Ramos (cell line): ENCODE data around the gene BDKRB1.

Experiments
- in situ Hi-C: fragments of 300-500 bp; cut with MboI; formaldehyde crosslinking; loops from one replicate; pipeline ENCODE4 v1.14.3; 2022; ENCODE audit warnings: low sequenced_read_pairs; ENCODE audit not compliant: unreplicated experiment

BDKRB1 gene

DNA sequence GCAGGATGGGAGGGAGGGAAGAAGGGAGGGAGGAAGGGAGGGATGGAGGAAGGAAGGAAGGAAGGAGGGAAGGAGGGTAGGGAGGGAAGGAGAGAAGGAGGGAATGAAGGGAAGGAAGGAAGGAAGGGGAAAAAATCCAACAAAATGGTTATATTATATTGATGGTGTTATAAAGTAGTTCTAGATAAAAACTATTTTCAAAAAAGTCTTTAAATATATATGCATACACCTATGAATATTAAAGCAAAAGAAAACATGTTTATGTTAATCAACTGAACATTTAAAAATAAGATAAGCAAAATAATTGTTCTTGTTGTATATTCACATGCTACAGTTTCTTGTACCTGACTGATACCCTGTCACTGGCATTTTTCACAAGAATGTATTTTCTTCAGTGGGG lies 1.9 kb downstream of the BDKRB1 start:
- in situ Hi-C loops = no loop called here

DNA sequence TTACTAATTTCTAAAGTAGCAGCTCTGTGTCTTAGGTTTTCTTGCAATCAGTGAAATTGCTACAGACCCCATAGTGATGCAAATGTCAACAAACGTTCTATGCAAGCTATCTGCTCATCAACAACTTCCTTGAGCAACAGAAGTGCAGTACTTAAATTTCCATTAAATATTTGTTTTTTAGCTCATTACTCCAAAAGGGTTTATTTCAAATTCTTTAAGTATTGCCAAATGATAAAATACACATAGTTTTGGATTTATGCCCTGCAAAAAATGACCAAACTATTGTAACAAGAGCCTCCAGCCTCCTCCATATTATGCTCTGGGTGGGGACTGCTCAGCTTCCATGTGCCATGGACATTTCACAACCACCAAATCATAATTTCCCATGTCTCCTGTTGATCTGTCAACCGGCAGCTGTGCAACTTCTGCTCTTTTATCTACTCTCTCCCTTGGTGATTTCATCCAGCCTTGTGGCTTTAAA lies 4.4 kb downstream of the BDKRB1 start:
- in situ Hi-C loops = loop anchor here (10.0 kb wide), 1 partner anchor 156 kb away; no protein-coding TSS in a partner anchor

DNA sequence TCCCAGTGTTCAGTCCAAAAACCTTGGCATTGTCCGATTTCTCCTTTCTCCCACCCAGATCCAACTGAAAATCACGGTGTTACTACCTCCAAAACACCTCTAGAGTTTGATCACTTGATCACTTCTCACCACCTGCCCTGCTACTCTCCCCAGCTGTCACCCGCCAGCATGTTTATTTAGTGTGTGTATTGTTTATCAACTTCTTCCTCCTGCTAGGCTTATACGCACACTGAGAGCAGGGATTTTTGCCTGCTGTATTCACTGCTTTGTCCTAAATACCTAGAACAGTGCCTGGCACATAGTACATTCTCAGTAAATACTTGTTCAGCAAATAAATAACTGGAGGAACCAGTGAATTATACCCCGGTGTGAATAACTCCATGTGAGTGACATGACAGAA lies 5.0 kb downstream of the BDKRB1 start:
- in situ Hi-C loops = loop anchor here (10.0 kb wide), 1 partner anchor 156 kb away; no protein-coding TSS in a partner anchor

DNA sequence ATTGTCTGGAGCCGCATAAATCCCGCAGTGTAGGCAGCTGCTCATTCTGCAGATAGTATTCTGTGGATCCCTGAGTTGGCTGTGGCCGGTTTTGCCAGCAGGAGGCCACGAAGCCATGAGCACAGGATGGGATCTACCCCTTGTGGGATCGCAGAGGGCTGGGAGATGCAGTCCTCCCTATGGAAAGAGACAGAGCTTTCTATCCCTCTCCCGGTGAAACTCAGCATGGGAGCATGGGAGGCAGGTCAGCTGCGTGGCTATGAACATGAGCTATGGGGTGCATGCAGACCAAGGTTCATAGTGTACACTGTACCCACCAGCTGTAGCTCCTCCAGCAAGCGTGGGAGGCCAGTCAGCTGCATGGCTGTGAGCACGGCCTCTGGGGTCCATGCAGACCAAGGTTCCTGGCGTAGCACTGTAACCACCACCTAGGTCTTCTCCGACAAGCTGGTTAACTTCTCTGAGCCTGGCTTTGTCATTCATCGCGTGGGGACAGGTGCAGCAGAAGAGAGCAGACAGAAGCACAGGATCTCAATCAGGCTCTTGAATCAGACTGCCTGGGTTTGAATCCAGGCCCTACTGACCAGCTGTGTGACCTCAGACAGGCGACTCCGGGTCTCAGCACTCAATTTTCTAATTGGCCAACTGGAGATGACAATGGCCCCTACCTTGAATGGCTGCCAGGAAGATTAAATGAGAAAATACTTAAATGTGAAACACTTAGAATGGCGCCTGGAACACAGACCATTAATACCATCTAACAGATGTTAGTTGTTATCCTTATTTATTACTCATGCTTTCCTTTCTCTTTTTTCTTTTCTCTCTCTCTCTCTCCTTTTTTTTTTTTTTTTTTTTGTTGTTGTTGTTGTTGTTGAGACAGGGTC lies 6.0 kb downstream of the BDKRB1 start:
- in situ Hi-C loops = loop anchor here (10.0 kb wide), 1 partner anchor 157 kb away; no protein-coding TSS in a partner anchor

DNA sequence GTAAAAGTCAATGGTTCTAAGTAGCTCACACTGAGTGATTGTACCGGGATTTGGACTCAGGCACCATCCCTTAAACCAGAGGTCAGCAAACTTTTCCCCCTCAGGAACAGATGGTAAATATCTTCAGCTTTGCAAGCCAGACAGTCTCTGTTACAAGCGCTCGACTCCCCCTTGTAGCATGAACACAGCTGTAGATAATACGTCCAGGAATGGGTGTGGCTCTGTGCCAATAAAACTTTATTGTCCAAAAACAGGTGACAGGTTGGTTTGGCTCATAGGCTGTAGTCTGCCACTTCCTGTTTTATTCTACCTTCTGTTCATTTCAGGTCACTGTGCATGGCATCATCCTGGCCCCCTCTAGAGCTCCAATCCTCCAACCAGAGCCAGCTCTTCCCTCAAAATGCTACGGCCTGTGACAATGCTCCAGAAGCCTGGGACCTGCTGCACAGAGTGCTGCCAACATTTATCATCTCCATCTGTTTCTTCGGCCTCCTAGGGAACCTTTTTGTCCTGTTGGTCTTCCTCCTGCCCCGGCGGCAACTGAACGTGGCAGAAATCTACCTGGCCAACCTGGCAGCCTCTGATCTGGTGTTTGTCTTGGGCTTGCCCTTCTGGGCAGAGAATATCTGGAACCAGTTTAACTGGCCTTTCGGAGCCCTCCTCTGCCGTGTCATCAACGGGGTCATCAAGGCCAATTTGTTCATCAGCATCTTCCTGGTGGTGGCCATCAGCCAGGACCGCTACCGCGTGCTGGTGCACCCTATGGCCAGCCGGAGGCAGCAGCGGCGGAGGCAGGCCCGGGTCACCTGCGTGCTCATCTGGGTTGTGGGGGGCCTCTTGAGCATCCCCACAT lies 7.6 kb downstream of the BDKRB1 start:
- in situ Hi-C loops = loop anchor here (10.0 kb wide), 1 partner anchor 159 kb away; no protein-coding TSS in a partner anchor

DNA sequence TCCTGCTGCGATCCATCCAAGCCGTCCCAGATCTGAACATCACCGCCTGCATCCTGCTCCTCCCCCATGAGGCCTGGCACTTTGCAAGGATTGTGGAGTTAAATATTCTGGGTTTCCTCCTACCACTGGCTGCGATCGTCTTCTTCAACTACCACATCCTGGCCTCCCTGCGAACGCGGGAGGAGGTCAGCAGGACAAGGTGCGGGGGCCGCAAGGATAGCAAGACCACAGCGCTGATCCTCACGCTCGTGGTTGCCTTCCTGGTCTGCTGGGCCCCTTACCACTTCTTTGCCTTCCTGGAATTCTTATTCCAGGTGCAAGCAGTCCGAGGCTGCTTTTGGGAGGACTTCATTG lies 8.2 kb downstream of the BDKRB1 start:
- in situ Hi-C loops = loop anchor here (10.0 kb wide), 1 partner anchor 159 kb away; no protein-coding TSS in a partner anchor

DNA sequence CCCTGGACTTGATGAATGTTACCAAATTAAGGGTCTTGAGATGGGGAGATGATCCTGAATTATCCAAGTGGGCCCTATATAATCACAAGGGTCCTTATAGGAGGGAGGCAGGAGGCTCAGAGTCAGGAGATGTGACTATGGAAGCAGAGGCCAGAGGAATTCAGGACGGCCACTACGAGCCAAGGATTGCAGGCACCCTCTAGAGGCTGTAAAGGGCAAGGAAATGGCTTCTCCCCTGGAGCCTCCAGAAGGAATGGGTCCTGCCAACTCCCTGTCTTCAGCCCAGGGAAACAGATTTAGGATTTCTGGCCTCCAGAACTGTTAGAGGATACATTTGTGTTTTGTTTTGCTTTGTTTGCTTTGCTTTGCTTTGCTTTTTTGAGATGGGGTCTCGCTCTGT lies 8.8 kb downstream of the BDKRB1 start:
- in situ Hi-C loops = loop anchor here (10.0 kb wide), 1 partner anchor 160 kb away; no protein-coding TSS in a partner anchor

DNA sequence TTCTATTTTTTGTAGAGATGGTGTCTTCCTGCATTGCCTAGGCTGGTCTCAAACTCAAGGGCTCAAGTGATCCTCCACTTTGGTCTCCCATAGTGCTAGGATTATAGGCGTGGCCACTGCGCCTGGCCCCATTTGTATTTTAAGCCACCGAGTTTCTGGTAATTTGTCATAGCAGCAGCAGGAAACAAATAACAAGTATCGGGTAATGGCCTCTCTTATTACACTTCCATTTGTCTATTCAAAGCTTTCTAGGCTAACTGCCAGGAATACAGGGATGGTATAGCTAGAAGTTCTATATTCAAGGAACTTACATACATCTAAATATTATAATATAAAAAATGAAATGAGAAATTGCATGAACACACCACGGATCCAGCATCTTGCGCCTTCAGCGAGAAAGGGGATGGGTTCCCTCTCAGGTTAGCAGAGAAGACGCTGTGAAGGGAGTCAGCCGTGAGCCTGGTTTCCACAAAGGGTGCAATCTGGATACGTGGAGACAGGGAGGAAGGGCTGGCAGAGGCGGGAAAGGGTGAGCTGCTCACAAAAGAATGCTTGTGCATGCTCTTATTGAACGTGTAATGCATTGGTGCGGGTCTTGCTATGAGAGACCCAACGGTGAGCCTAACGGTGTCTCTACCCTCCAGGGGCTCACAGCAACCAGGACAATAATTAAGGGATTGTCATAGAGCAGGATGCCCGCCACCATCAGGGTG lies 9.5 kb downstream of the BDKRB1 start:
- in situ Hi-C loops = loop anchor here (10.0 kb wide), 1 partner anchor 161 kb away; no protein-coding TSS in a partner anchor

DNA sequence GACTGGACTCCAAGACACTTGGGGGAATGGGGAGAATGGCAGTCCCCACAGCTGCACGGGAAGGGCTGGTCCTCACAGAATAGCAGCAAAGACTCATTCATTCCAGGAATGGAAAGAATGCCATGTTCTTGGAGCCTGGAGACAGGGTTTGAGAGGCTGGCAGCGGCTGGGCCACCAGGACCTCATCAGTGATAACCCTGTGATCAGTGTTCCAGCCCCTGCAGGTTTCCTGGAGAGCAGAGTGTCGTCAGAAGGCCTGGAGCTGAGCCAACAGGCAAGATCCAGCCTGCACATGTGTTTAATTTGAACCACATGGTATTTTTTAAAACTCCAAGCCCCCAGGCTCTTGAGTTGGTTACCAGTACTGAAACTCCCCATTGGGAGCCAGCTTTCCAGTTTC lies 11.3 kb downstream of the BDKRB1 start:
- in situ Hi-C loops = loop anchor here (10.0 kb wide), 1 partner anchor 163 kb away; no protein-coding TSS in a partner anchor

DNA sequence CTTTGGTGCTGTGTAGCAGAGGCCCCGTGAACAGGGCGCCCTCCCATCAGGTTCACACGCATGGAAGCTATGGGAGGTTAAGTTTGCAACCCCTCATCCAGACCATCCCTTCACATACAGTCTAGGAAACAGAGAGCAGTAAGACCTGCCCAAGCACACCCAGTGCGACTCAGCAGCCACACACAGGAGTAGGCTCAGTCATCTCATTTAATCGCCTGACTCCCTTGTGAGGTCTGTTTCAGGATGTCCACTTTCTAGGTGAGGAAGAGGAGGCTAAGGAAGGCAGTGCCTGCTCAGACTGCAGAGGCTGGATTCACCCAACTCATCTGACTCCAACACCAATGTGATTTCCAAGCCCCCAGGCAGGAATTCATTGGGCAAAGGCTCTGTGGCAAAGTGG lies 11.9 kb downstream of the BDKRB1 start:
- in situ Hi-C loops = loop anchor here (10.0 kb wide), 1 partner anchor 163 kb away; no protein-coding TSS in a partner anchor

DNA sequence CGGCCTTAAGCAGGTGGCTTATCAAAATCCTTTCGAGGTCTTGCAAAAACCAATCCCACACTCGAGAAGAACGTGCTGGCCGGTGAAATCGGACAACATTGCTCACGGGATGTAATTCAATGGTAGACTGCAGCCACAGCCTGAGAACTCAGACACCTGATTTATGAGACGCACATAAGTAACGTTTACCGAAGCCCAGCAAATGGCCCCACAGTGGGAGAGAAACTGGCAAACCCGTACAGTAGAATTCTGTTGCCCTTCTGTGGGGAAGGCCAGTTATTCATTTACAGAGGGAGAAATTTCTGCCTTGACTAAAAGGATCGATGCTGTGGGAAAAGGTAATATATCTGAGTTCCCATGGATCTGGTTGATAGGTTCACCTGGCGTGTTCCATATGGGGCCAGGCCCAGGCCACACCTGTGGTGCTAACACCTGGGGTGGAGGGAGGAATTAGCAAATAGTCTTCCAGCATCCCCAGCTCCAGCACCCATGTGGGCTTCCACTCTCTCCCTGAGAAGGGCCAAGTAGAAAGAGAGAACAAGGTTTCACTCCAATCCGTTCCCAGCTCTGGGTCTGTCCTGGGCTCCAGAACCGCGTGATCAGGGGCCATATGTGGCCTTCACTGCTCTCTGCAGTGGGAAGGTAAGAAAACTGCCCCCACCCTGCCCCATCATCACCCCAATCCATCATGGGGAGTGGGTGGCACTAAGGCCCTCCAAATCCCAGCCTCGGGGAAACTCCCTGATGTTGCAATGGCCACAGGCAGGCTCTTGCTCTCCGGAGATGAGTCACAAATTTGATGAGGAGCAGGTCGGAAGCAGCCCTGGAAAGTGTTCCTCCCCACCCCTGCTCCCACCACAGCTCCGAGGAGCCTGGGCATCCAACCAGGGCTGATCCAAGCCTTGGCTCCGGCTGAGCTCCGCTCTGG lies 12.7 kb downstream of the BDKRB1 start:
- in situ Hi-C loops = loop anchor here (10.0 kb wide), 1 partner anchor 164 kb away; no protein-coding TSS in a partner anchor

DNA sequence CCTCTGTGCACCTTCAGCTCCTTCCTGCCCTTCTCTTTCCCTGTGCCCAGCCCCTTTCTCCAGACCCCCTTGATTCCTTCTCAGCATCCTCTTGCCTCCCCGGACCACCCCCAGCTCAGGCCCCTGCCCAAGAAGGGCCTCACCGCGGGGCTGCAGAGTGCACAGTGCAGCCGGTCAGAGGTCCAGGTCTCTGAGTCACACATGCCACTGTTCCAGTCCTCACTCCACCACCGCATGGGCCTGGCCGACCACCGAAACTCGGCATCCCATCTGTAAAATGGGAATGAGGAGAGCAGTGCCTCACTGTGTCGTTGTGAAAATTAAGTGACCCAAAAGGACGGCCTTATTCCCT lies 13.3 kb downstream of the BDKRB1 start:
- in situ Hi-C loops = loop anchor here (10.0 kb wide), 1 partner anchor 165 kb away; no protein-coding TSS in a partner anchor

DNA sequence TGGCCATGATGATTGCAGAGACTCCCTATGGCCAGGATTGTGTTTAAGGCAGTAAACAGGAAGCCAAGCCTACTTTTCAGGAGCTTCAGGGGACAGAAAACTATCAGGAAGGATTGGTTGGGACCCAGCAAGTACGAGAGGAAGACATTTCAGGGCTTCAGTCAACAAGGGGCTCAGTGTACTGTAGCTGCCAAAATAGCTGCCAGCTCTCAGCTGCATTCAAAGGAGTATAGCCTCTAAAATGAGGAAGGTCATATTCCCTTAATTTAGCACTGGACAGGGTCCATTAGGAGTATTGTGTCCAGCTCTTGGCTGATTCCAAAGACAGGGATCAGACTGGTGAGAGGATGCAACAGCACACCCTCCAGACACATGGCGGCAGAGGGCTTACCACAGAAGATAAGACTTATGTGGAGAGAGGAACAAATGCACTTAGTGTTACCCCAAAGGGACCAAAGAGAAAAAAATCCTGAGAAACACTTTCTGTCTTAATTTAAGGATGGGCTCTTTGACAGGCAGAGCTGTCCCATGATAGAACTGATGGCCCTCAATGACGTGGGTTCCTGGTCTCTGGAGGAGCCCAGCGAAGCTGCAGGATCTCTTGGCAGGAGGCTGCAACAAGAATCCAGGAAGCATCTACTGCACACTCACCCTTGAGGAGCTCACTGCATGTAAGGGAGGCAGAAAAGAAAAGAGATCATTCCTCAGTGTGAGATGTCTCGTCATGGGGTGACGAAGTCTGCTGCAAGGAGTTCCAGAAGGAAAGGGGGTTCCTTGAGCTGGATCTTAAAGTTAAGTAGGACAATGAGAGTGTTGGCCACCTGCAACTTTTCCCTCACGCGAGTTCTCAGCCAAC lies 14.8 kb downstream of the BDKRB1 start:
- in situ Hi-C loops = loop anchor here (10.0 kb wide), 1 partner anchor 706 kb away; no protein-coding TSS in a partner anchor

DNA sequence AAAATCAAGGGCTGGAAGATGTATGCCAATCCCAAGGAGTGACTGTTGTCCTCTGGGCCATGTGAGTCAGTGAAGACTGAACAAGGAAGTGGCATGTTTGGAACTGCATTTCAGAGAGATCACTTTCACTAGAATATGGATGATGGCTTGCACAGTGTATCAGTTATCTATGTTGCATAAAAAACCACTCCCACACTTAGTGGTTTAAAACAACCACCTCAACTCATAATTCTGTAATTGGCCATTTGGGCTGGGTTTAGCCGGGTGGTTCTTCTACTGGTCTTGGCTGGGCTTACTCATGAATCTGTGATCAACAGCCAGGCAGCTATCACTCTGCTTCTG lies 15.4 kb downstream of the BDKRB1 start:
- in situ Hi-C loops = loop anchor here (10.0 kb wide), 1 partner anchor 707 kb away; no protein-coding TSS in a partner anchor

DNA sequence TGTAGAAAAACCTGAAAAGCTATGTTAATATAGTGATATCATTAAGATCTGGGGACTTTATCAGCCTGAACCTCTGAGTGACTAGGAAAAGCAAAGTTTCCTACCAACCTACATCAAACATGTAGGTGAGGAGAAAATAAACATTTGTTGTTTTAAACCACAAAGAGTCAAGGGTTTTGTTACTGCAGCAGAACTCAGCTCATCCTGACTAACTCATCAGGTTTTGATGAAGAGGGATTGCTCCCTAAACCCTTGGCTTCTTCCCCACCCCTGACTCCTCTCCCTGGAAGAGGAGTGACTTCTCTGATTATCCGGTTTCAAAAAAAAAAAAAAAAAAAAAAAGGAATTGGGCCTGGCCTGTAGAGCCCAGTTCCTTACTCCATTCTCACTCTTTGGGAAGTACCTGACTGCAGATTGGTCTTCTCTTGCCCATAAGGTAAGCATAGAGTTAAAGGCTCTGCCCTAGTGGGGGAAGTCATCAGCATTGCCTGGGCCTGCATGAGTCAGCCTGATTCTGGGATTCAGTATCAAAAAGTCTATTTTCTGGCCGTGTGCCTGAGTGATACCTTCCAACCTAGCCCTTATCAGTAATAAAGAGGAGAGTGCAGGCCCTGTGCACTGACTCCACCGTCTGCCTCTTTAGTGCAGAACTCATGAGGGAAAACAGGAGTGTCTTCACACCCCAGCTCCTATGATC lies 16.9 kb downstream of the BDKRB1 start:
- in situ Hi-C loops = loop anchor here (10.0 kb wide), 1 partner anchor 708 kb away; no protein-coding TSS in a partner anchor

DNA sequence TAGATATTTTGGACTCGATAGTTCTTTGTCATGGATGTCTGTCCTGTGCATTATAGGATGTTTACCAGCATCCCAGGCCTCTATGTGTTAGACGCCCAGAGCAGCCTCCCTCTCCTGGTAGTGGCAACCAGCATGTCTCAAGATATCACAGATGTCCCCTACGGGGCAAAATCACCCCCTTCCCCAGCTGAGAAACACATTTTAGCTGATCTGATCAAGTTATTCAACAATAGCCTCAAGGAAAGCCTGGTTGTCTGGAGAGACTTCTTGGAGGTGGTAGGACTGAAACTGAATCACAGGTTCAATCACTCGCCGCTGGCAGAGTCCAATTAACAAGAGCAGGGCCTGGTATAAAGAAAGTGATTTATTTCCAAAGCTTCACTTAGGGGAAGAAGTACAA lies 17.6 kb downstream of the BDKRB1 start:
- in situ Hi-C loops = loop anchor here (10.0 kb wide), 1 partner anchor 709 kb away; no protein-coding TSS in a partner anchor

DNA sequence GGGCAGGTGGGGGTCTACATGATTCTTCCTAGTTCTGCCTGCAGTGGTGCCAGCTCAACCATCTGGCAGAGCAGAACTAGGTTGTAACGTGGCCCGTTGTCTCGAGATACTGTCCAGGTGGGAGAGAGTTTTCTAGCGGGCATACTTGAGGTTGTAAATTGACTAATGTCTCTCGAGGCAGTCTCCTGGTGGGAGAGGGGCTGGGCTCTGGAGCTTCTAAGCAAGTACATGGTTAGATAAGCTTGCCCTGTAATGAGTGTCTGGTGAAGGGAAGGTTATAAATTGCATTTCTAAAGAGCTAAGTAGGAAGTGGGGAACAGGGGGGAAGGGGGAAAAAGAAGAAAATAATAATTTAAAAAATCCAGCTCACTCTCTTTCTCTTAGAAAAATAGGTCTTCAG lies 18.1 kb downstream of the BDKRB1 start:
- in situ Hi-C loops = loop anchor here (10.0 kb wide), 1 partner anchor 709 kb away; no protein-coding TSS in a partner anchor
